ENCODE measurements around the gene STAT4.
A peak's percentile ranks its signal among the peaks of the same experiment; 100 is the strongest.

GRCh38 chr2:190984595-190984994, 166.2 kb downstream of the STAT4 start:
- peak; percentile 79 for TF ChIP-seq POLR2AphosphoS5 (IDR thresholded peaks at IDR 0.05; ENCODE audit: low read depth, low read length)
- peak; percentile 64; the same call in 1 of the 2 replicates for TF ChIP-seq POLR2A (IDR thresholded peaks at IDR 0.05; ENCODE audit: low read depth, low read length)
- no peak for TF ChIP-seq TAF1 (IDR thresholded peaks at IDR 0.05; ENCODE audit: borderline replicate concordance, low read depth, low read length)
